ENCODE data around the gene DGKB.

The DGKB gene

GRCh38 chr7:14432924-14433323 is 469.6 kb downstream of the DGKB start:
- no peak for DNase-seq

DNA sequence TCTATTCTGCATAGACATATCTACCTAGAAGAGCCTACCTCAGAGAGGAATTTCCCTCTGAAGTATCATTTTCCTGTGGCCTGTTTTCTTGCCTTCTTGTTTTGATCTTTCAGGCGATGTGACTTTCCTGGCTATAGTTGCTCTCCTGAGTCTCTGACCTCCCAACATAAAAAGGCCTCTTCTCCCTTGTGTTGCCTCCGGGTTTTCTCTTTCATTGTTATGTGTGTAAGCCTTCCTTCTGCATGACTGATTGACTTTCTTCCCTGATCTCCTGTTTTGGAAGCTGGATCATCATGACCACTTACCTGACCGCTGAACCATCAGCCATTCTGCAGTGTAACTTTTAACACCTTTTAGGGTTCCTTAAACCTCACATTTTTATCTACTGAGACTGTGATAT is 471.6 kb downstream of the DGKB start:
- DNase-seq: no peak

DNA sequence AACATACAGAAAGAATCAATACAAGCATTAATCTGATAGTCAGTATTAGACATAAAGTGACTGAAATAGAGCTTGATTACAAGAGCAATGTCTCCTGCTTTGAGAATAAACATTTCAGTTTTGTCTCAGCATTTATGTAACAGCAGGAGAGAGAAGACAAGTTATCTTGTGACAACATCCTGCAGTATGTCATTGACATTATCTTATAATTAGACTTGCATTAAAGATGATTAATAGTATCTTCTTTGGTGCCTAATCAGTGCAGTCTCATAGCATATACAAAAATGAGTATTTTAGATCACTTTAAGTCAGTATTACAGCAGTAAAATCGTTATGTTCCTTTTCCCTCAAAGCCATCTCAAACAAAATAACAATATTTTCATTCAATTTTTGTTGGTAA is 477.0 kb downstream of the DGKB start:
- DNase-seq: no peak

- DNase-seq: no peak
Observed at GRCh38 chr7:14424675-14425074, 477.9 kb downstream of the DGKB start.

DNA sequence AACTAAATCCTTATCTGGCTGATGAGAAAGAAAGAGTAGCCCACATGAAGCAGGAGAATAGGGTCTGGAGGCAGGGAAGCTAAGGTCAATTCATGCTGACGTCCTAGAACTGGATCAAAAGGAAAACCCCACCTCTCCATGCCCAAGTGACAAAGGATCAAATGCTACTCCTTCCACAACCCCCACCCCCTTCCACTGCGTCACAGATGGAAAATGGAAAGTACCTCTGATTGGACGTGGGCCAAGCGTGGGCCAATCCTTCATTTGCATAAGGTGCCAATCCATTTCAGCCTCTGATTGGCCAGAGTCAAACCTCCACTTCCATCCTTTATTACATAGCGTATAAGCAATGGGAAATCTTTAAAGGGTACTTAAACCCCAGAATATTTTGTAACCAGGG is 481.8 kb downstream of the DGKB start:
- no peak for DNase-seq

GRCh38 chr7:14419531-14419930 is 483.0 kb downstream of the DGKB start:
- DNase-seq: no peak

GRCh38 chr7:14418633-14419032 is 483.9 kb downstream of the DGKB start:
- DNase-seq: no peak

- no peak for DNase-seq
Observed at GRCh38 chr7:14414274-14414986, 488.1 kb downstream of the DGKB start.

DNA sequence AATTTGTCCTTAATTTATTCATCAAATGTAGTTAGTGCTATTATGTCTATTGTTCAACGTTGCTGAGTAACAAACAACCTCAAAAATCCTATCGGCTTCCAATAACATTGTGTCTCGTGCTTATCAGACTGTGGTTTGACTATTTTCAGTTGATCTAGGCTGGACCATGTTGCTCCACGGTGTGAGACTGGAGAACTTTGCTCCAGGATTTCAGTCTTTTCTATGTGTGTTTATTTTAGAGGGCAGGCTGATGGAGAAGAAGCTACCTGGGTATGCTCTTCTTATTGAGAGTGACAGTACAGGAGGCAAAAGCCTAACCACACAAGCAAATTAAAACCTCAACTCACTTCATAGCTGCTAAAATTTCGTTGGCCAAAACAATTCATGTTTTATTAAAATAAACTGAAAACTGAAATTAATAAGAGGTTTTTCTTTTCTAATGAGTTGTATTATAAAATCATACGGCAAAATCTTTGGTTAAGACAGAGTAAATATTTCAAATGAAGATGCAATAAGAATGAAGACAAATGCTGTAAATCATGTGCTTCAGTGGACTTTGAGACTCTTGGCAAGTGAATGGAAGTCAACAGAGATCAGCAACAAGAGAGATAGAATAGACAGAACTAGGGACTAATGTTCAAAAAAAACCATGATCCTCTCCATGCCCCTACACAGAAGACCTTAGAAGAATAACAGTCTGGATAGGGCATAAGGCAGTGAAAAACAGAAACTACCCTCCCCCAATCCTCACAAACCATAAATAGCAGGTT is 495.1 kb downstream of the DGKB start:
- no peak for DNase-seq

DNA sequence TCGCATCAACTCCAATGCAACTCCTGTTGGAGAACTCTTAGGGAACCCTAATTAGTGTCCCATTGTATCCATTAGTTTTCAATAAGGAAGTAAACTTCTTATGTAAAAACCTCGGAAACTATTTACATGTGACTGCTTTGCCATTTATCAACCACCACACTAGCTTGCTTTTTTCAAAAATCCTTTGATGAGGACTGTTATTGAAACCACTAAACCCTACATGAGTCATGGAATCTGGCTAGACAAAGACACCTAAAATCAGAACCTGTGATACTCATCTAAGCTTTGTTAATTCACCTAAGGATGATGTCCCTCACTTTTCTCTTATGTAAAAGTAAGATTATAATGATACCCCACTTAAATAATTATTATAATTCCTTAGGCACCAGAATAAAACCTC is 499.0 kb downstream of the DGKB start:
- DNase-seq: no peak

DNA sequence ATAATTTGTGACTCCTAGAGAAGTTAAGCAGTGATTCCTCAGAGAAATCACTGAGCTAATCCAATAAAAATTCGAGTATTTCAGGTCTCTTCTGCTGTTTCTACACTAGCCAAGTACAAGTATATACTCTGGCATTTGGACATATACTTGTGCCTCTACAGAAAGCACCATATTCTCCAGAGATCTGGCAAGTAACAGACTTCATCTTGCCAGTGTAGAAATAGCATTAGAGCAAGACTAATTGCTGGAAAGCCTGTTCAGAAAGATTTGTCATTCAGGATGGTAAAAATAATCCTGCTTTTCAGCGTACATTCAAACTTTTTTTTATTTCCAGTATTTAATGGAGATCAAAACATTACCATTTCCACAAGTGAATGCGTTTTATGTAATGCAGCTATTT is 502.3 kb downstream of the DGKB start:
- DNase-seq: no peak

DNA sequence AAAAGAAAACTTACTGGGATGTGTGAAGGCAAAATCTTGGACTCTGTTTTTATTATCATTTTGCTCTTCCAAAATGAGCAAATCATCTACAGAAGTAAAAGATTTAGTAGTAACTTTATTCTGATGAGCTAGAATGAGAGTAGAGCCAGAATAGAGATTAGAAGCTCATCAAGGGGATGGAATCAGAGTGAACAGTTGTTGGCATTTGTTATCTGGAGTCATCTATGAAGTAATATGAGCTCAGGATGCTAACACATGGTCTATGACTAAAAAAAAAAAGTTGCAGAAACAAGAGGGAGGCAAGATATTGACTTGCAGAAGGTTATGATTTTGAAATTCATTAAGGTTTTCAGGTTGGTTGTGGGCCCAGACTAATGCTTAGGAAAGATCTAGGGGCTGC is 504.0 kb downstream of the DGKB start:
- no peak for DNase-seq

- DNase-seq: no peak
Observed at GRCh38 chr7:14395860-14396259, 506.7 kb downstream of the DGKB start.

- no peak for DNase-seq
Observed at GRCh38 chr7:14394786-14395185, 507.8 kb downstream of the DGKB start.

GRCh38 chr7:14389595-14389994 is 513.0 kb downstream of the DGKB start:
- DNase-seq: no peak

GRCh38 chr7:14389181-14389591 is 513.4 kb downstream of the DGKB start:
- DNase-seq: no peak

DNA sequence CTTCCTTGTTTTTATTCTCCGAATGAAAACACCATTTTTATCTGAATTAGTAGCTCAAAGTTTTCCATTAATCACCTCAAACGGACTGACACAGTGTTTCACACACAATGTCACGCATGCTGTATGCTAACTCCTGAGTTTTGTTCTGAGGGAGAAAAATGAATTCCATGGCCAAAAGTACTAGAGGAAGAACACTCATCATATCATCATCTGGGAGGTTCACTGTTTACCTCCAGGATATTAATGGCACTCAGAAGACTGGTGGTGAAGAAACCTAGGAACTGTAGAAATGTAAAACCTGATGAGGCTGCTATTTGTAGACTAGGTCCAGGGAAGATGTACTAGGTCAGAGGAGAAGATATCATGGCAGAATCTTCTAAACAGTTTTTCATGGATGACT is 517.5 kb downstream of the DGKB start:
- DNase-seq: no peak

GRCh38 chr7:14381936-14382335 is 520.6 kb downstream of the DGKB start:
- DNase-seq: no peak

DNA sequence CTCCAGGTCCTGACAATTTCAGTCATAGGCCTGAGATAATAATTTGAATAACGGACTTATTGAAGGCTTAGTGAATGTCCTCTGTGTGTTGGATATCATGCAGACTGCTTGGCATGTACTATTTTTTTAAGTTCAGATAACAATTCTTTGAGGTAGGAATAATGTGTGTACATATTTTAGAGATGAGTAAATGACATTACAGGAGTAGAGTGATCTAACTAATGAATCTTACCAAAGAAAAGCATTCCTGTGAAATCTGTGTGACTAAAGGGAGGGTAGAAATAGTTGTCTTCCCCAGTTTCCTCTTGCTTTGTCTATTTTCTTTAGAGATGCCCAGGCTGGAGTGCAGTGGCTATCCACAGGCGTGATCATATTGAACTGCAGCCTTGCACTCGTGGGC is 521.2 kb downstream of the DGKB start:
- no peak for DNase-seq

GRCh38 chr7:14380881-14381280 is 521.7 kb downstream of the DGKB start:
- DNase-seq: no peak

DNA sequence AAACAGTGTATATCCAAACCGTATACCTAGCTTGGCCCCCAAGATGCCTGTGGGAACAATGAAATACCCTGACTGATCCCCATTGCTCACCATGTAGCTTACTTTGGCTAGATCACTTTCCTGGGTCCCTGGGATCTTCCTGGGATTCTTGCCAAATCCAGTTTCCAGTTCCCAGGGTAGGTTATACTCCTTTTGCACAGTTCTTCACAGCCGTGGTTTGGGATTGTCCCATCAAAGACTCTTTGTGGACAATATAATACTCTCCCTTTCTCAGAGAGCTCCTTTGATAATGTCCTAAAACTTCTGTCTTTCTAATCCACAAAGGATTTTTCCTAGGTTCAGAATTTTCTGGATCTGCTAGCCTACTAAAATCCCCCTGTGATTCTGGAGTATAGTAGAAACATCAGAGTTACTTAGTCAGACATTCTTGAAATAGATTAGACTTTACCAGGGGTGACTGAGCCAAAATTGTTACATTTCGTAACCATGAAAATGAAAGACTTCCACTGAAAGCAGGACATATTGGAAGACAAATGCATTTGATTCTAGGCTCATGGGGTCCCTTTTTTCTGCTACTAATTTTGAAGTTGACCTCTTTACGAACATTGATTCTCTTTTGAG is 524.8 kb downstream of the DGKB start:
- no peak for DNase-seq

DNA sequence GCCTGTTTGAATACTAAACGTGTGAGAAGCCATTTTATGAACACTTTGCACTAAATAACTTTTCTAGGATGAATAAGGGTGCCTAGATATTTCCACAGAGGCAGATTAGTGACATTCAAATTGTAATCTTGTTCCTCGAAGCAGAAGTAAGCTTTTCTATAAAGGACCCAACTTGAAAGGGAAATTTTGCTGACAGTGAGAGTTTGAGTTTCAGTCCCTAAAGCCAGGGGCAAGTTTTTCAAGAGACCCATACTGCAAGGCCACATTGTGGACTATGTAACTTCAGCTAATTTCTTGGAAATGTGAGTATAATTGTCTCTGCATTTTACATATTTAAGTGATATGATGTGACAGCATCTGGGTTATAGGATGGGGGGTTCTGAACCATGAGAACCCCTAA is 525.8 kb downstream of the DGKB start:
- DNase-seq: no peak

- DNase-seq: no peak
Observed at GRCh38 chr7:14375998-14376397, 526.6 kb downstream of the DGKB start.

DNA sequence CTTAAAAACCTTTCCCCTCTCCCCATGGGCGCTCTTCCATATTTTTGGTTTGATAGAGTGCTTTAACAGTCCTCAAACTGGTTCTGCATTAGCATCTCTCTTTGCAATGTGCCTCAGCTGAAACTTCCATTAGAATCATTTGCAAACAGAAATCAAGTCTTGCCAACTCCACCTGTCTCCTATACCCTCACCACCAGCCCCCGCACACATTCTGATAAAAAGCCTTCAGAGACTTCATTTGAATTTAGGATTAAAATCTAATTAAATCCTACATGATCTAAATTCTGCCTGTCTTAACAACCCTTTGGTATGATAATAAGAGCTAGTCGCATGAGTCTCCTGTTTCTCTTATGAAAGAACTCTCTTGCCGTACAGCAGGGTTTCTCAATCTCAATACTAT is 528.2 kb downstream of the DGKB start:
- DNase-seq: no peak

Data from hematopoietic multipotent progenitor cell treated with erythropoietin and hydrocortisone succinate and interleukin-3 and kit ligand, for 6 days (in vitro differentiated cells).